ENCODE measurements around the gene RAD51C. TPM values are rescaled to one million over a fixed set of nuclear protein-coding genes. Genes with fewer than 3 reads are reported as not detected.

RAD51C gene
- total RNA-seq, 1 donor, result 17.4 TPM

- peak overlapping the region; percentile 23 for H3K27ac ChIP-seq (ENCODE audit: low read depth, low read length)
- TF ChIP-seq CTCF (IDR thresholded peaks at IDR 0.05; ENCODE audit: extremely low read depth, low read depth, low read length), result no peak
Measured at GRCh38 chr17:58703916-58704286, 11.5 kb downstream of the RAD51C start.

DNA sequence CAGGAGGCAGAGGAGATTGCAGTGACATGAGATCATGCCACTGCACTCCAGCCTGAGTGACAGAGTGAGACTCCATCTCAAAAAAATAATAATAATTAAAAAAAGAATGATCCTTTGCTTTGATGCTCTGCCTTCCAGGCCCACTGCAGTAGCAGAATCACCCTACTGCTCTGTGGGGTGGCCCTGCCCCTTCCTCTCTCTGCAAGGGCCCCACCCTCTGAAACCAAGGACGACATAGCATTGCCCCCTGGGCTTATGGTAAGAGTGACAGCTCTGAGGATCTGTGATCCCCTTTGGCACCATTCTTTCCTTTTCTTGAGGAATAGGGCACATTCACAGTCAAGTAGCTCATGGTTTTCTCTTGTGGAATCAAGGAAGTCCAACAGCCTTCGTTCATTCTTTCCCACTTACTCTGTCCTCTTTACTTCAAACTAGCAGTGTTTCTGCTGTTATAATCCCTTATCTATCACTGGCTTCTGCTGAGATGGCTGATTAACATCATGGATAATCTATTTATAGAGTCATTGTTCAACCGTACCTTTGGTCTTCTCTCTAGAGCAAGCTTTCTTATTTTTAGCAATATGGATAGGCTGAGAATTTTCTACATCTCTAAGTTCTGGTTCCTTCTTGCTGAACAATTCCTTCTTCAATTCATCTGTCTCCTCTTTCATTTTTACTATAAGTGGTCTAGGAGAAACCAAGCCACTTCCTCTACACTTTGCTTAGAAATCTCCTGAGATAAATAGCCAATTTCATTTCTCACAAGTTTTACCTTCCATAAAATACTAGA is 14.1 kb downstream of the RAD51C start:
- Histone ChIP-seq H3K4me1 (ENCODE audit: insufficient read depth, low read length) (peaks cover 10% of the 10 kb centered on the region), H3K27me3 (ENCODE audit: insufficient read depth, low read length) (no peaks in the 10 kb centered on the region), H3K79me2 (ENCODE audit: insufficient read depth, low read length) (no peaks in the 10 kb centered on the region), H3K9me3 (ENCODE audit: low read depth, low read length) (no peaks in the 10 kb centered on the region), H2AFZ (ENCODE audit: low read length) (no peak overlapping the region), H3K4me3 (ENCODE audit: insufficient read depth, low read length) (no peak overlapping the region), H3K36me3 (ENCODE audit: insufficient read depth, low read length) (peaks cover 7% of the 10 kb centered on the region), H3K4me2 (ENCODE audit: insufficient read depth, low read length) (no peak overlapping the region), H4K20me1 (ENCODE audit: insufficient read depth, low read length) (no peaks in the 10 kb centered on the region), H3K27ac (ENCODE audit: low read depth, low read length) (no peak overlapping the region)
- DNase-seq (ENCODE audit: insufficient read length, low spot score, missing footprints), result no peak
- TF ChIP-seq CTCF (IDR thresholded peaks at IDR 0.05; ENCODE audit: extremely low read depth, low read depth, low read length), result no peak

More at GRCh38 chr17:58703916-58704286, 11.5 kb downstream of the RAD51C start:
- DNase-seq (ENCODE audit: insufficient read length, low spot score, missing footprints), result no peak
- Histone ChIP-seq H4K20me1 (ENCODE audit: insufficient read depth, low read length) (no peaks in the 10 kb centered on the region), H3K4me1 (ENCODE audit: insufficient read depth, low read length) (peaks cover 10% of the 10 kb centered on the region), H3K27me3 (ENCODE audit: insufficient read depth, low read length) (no peaks in the 10 kb centered on the region), H3K36me3 (ENCODE audit: insufficient read depth, low read length) (peaks cover 8% of the 10 kb centered on the region), H3K9me3 (ENCODE audit: low read depth, low read length) (no peaks in the 10 kb centered on the region), H2AFZ (ENCODE audit: low read length) (no peak overlapping the region), H3K79me2 (ENCODE audit: insufficient read depth, low read length) (no peaks in the 10 kb centered on the region), H3K4me3 (ENCODE audit: insufficient read depth, low read length) (no peak overlapping the region), H3K4me2 (ENCODE audit: insufficient read depth, low read length) (no peak overlapping the region)

GRCh38 chr17:58710948-58711552 is 18.6 kb downstream of the RAD51C start:
- H3K4me3 ChIP-seq (ENCODE audit: insufficient read depth, low read length), result no peak overlapping the region
- H3K4me2 ChIP-seq (ENCODE audit: insufficient read depth, low read length), result no peak overlapping the region
- no peaks in the 10 kb centered on the region for H3K4me1 ChIP-seq (ENCODE audit: insufficient read depth, low read length)
- DNase-seq (ENCODE audit: insufficient read length, low spot score, missing footprints), result peak; percentile 48
- no peak overlapping the region for H3K27ac ChIP-seq (ENCODE audit: low read depth, low read length)
- no peak overlapping the region for H2AFZ ChIP-seq (ENCODE audit: low read length)
- H4K20me1 ChIP-seq (ENCODE audit: insufficient read depth, low read length), result no peaks in the 10 kb centered on the region
- peaks cover 9% of the 10 kb centered on the region for H3K36me3 ChIP-seq (ENCODE audit: insufficient read depth, low read length)
- no peaks in the 10 kb centered on the region for H3K27me3 ChIP-seq (ENCODE audit: insufficient read depth, low read length)
- H3K79me2 ChIP-seq (ENCODE audit: insufficient read depth, low read length), result no peaks in the 10 kb centered on the region
- no peaks in the 10 kb centered on the region for H3K9me3 ChIP-seq (ENCODE audit: low read depth, low read length)
- TF ChIP-seq CTCF (IDR thresholded peaks at IDR 0.05; ENCODE audit: extremely low read depth, low read depth, low read length), result peak; percentile 76

DNA sequence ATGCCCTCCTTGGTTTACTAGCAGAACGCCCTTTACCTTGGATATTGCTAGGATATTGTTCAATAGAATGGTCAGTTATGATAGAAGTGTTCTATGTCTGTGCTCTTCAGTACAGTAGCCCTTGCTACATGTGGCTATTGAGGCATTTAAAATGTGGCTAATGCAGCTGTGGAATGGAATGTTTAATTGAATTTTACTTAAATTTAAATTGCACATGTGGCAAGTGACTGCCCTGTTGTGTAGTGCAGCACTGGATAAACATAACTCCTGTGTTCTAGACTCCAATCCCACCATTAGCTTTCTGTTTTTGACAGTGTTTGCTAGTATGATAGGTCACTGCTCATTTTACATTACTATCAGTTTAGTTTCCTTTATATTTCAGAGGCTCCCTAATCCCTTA is 29.9 kb downstream of the RAD51C start:
- Histone ChIP-seq H3K4me2 (ENCODE audit: insufficient read depth, low read length) (no peak overlapping the region), H3K27me3 (ENCODE audit: insufficient read depth, low read length) (no peaks in the 10 kb centered on the region), H4K20me1 (ENCODE audit: insufficient read depth, low read length) (no peaks in the 10 kb centered on the region), H3K9me3 (ENCODE audit: low read depth, low read length) (no peaks in the 10 kb centered on the region), H2AFZ (ENCODE audit: low read length) (no peak overlapping the region), H3K4me3 (ENCODE audit: insufficient read depth, low read length) (no peak overlapping the region), H3K36me3 (ENCODE audit: insufficient read depth, low read length) (peaks cover 9% of the 10 kb centered on the region), H3K27ac (ENCODE audit: low read depth, low read length) (no peak overlapping the region), H3K4me1 (ENCODE audit: insufficient read depth, low read length) (no peaks in the 10 kb centered on the region), H3K79me2 (ENCODE audit: insufficient read depth, low read length) (no peaks in the 10 kb centered on the region)
- TF ChIP-seq CTCF (IDR thresholded peaks at IDR 0.05; ENCODE audit: extremely low read depth, low read depth, low read length), result no peak
- no peak for DNase-seq (ENCODE audit: insufficient read length, low spot score, missing footprints)
